ENCODE data around the gene ZNF211.

The ZNF211 gene

GRCh38 chr19:57655443-57655842 lies 22.5 kb downstream of the ZNF211 start:
- DNase-seq (ENCODE audit: low read depth in 2 of 3, low spot score in 2 of 3) = no peak

- DNase-seq (ENCODE audit: low read depth in 2 of 3, low spot score in 2 of 3) = no peak
These were observed 23.4 kb downstream of the ZNF211 start for GRCh38 chr19:57656346-57656745.

GRCh38 chr19:57664269-57665127 lies 31.5 kb downstream of the ZNF211 start:
- DNase-seq (ENCODE audit: low read depth in 2 of 3, low spot score in 2 of 3) = no peak

GRCh38 chr19:57665261-57665806 lies 32.4 kb downstream of the ZNF211 start:
- DNase-seq (ENCODE audit: low read depth in 2 of 3, low spot score in 2 of 3) = no peak

GRCh38 chr19:57667228-57667627 lies 34.3 kb downstream of the ZNF211 start:
- no peak for DNase-seq (ENCODE audit: low read depth in 2 of 3, low spot score in 2 of 3)

GRCh38 chr19:57668635-57669034 lies 35.7 kb downstream of the ZNF211 start, which contains the start of gene ZSCAN4:
TSS of gene ZSCAN4 (plus strand) at chr19:57668935. CDS start at chr19:57676146, 7,211 bp downstream.
- DNase-seq (ENCODE audit: low read depth in 2 of 3, low spot score in 2 of 3) = no peak

GRCh38 chr19:57671124-57671895 lies 38.3 kb downstream of the ZNF211 start:
- DNase-seq (ENCODE audit: low read depth in 2 of 3, low spot score in 2 of 3) = no peak

- DNase-seq (ENCODE audit: low read depth in 2 of 3, low spot score in 2 of 3) = no peak
These were observed 39.5 kb downstream of the ZNF211 start for GRCh38 chr19:57672466-57672865.

GRCh38 chr19:57675881-57676280 lies 42.9 kb downstream of the ZNF211 start:
- DNase-seq (ENCODE audit: low read depth in 2 of 3, low spot score in 2 of 3) = no peak

GRCh38 chr19:57682226-57682766 lies 49.3 kb downstream of the ZNF211 start:
- no peak for DNase-seq (ENCODE audit: low read depth in 2 of 3, low spot score in 2 of 3)

- DNase-seq (ENCODE audit: low read depth in 2 of 3, low spot score in 2 of 3) = no peak
These were observed 53.8 kb downstream of the ZNF211 start for GRCh38 chr19:57686727-57687126.

- no peak for DNase-seq (ENCODE audit: low read depth in 2 of 3, low spot score in 2 of 3)
These were observed 54.5 kb downstream of the ZNF211 start for GRCh38 chr19:57687363-57688010.

GRCh38 chr19:57688011-57688763 lies 55.2 kb downstream of the ZNF211 start:
- DNase-seq (ENCODE audit: low read depth in 2 of 3, low spot score in 2 of 3) = no peak

GRCh38 chr19:57689750-57690149 lies 56.8 kb downstream of the ZNF211 start:
- DNase-seq (ENCODE audit: low read depth in 2 of 3, low spot score in 2 of 3) = no peak
